NCI-H146 treated with DMSO at 0.1 percent for 48 hours (cell line): ENCODE measurements around the gene TIMM22.
"Not testable (repeated sequence)": the region's sequence is repeated elsewhere in the genome, so short reads cannot be mapped to it uniquely, and the experiment has no call there.

Source experiments
- DNase-seq: peaks from one replicate; lab custom pipeline; 2025; ENCODE audit not compliant: unreplicated experiment; lab: John Stamatoyannopoulos, UW

TIMM22 gene

GRCh38 chr17:1038459-1039122 is 41.7 kb downstream of the TIMM22 start:
- DNase-seq = no peak

- DNase-seq = no peak
These were observed 42.2 kb downstream of the TIMM22 start for GRCh38 chr17:1039123-1039507.

- no peak for DNase-seq
These were observed 42.7 kb downstream of the TIMM22 start for GRCh38 chr17:1039511-1040215.

DNA sequence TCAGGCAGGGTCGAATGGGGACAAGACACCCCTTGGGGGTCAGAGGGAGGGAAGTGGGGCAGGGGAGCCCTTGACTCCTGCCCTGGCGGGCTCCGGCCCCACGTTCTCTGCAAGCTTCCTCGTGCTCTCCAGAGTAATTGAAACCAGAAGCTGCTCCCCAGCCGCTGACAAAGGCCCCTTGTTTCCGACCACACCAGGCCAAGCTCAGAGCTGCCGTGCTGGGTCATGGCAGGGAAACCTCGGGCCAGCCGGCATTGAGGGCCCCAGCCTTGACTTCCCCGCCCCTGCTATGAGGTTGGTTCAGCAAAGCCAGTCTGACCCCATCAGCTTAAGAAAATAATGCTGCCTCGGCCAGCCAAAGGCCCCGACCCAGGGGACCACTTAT is 43.3 kb downstream of the TIMM22 start:
- DNase-seq = no peak

DNA sequence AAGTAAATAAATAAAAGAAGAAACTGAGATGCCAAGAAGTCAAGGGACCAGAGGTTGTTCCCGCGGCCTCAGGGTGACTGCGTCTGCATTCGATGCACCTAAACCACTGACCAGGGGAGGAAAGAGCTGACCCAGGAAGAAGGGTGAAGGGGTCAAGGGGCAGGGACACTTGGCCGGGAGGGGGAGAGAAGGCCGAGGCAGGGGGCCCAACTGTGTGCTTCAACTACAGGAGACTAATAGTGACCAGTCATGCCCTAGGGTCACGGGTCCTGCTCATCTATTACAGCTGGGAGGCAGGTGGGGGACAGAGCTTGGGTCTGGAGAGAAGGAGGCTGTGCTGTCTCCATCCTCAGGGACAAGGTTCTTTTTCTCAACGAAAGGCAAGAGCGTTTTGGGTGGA is 44.8 kb downstream of the TIMM22 start:
- no peak for DNase-seq

GRCh38 chr17:1042486-1042885 is 45.6 kb downstream of the TIMM22 start:
- DNase-seq = no peak

- no peak for DNase-seq
These were observed 46.8 kb downstream of the TIMM22 start for GRCh38 chr17:1043601-1044251.

- not testable (repeated sequence) for DNase-seq
These were observed 47.6 kb downstream of the TIMM22 start for GRCh38 chr17:1044387-1045009.

DNA sequence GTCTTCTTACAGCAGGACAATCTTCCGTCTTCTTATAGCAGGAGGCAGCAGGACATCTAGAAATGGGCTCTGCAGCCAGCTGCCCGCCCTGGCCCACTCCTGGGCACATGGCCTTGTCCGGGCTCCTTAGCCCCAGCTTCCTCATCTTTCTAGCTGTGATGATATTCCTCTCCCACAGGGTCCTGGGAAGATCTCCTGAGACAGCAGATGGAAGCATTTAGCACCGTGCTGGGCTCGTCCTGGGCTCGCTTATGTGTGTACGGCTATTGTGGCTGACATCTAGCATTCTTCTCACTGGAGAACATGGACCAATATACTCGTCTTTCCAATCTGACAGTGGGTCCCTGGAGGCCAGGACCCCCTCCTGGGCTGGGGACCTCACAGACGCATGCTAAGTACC is 48.5 kb downstream of the TIMM22 start:
- DNase-seq = no peak

- DNase-seq = no peak
These were observed 50.4 kb downstream of the TIMM22 start for GRCh38 chr17:1047177-1047878.

DNA sequence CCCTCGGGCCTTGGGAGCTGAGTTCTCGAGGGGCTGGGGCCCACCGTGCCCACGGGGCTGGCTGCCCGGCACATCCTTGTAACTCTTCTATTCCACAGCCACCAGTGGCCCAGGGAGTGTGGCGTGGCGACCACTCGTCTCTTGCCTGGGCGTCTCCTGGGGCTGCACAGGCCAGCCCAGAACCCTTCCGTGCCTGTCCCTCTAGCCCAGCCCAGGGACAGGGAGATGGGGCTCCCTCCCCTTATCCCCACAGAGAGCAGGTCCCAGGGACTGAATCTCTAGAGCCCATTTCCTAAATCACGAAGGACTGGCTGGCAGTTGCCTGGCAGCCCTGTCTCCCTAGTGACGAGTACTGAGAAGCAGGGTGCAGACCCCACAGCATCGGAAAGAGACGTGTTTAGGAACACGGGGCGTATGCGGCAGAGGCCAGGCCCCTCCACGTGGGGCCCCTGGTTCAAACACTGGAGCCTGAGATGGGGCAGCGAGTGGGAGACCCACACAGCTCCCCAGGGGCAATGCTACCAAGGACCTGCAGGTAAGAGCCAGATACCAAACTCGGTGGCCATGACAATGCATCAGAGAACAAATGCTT is 51.0 kb downstream of the TIMM22 start:
- no peak for DNase-seq

GRCh38 chr17:1048516-1049115 is 51.7 kb downstream of the TIMM22 start:
- DNase-seq = not testable (repeated sequence)

DNA sequence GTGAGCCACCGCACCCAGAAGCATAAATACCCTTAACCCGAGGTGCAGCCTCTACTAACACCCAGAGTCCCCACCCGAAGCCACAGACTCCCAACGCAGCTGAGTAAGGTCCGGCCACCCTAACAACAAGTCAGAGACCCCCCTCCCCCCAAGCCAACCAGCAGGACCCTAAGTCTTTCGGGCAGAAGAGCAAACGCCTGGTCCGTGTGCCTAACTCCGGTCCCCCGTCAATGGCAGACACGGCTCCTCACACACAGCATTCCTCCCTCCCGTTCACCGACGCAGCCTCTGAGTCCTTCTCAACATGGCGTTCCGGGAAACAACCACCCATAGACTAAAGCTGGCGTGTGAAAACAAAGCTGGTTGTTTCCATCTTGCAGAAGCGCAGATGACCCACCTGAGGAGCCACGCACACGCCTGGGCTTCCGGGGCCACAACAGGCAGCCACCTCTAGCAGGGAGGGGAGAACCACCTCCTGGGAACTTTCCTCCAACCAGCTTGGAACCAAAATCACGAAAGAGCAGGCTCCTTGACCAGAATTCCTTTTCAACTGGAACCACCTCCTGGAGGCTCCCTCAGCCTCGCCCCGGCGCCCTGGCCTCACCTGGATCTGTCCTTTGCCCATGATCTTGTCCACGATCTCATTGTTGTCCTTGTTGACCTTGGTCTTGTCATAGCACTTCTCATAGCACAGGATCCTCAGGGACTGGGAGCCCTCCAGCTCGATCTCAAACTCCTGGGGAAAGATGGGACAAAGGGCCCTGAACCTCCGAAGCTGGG is 52.7 kb downstream of the TIMM22 start:
- no peak for DNase-seq

DNA sequence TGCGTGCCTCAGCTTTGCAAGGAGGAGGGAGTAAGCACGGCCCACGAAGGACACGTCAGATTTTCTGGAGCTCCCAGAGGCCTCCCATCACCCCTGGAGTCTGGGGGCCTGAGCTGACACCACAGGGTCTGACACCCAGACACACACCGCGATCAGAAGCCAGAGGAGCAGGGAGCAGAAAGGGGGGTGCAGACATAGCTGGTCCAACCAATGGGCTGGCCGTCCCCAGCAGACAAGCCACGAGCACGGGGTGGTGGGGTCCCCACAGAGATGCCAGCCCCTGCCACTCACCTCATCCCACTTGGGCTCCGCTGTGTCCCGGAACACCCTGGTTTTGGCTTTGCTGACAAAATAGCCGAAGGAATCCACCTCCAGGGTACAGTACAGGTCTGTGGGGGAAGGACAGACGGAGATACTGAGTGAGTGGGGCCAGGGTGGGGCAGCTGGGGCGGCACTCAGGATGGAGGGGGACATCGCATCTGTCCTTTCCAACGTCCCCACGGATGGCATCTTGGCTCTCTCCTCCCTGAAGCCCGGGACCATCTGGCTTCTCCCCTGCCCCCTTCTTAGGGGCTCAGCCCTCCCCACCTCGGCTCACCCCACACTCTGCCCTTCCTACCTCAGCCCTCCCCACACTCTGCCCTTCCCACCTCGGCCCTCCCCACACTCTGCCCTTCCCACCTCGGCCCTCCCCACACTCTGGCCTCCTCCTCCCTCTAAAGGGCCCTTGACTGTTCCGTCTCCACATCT is 53.5 kb downstream of the TIMM22 start:
- DNase-seq = no peak

- no peak for DNase-seq
These were observed 54.3 kb downstream of the TIMM22 start for GRCh38 chr17:1050996-1051925.
